ENCODE results near the gene SYNPO2L.
"Not testable (repeated sequence)": the region's sequence is repeated elsewhere in the genome, so short reads cannot be mapped to it uniquely, and the experiment has no call there.

GRCh38 chr10:73663621-73664020 is 7.8 kb upstream of the SYNPO2L start:
- not testable (repeated sequence) for TF ChIP-seq CTCF, POLR2A (IDR thresholded peaks at IDR 0.05)

Data from stomach (tissue), 4 donors.